GM19328 (cell line): Measurements from ENCODE around the gene GSC2.
"Not testable (repeated sequence)": the region's sequence is repeated elsewhere in the genome, so short reads cannot be mapped to it uniquely, and the experiment has no call there.

Experiments used
- ATAC-seq: cut with Tn5 transposase; IDR thresholded peaks from one replicate; pipeline ENCODE4 v1.9.1; 2021; ENCODE audit warnings: mild to moderate bottlenecking, moderate library complexity; ENCODE audit not compliant: unreplicated experiment

The GSC2 gene

DNA sequence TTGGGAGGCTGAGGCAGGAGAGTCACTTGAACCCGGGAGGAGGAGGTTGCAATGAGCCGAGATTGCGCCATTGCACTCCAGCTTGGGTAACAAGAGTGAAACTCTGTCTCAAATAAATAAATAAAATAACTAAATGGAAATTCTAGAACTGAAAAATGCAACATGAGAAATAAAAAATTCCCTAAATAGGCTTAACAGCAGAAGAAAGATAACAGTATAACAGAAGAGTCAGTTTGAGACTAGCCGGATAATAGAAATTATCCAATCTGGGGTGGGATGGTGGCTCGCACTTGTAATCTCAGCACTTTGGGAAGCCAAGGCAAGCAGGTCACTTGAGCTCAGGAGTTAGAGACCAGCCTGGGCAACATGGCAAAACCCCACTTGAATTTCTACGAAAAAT, 14.3 kb upstream of the GSC2 start:
- ATAC-seq: no peak

DNA sequence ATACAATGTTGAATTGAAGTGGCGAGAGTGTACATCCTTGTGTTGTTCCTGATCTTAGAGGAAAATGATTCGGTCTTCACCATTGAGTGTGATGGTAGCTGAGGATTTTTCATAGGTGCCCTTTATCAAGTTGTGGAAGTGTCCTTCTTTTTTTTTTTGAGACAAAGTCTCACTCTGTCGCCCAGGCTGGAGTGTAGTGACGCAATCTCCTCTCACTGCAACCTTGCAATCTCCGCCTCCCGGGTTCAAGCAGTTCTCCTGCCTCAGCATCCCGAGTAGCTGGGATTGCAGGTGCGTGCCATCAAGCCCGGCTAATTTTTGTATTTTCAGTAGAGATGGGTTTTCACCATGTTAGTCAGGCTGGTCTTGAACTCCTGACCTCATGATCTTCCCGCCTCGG, 8.6 kb upstream of the GSC2 start:
- ATAC-seq: not testable (repeated sequence)

DNA sequence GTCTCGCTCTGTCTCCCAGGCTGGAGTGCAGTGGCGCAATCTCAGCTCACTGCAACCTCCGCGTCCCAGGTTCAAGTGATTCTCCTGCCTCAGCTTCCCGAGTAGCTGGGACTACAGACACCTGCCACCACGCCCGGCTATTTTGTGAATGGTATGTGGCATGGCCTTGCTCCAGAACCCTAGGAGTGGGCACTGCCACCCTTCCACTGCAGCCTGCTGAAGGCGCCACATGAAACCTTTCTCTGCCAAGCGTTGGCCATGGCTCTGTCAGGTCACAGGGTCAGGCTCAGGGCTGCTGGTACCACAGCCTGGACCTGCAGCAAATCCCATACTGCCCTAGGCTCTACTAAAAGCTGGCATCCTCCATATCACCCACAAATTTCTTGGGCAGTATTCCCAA, 6.0 kb upstream of the GSC2 start:
- not testable (repeated sequence) for ATAC-seq

DNA sequence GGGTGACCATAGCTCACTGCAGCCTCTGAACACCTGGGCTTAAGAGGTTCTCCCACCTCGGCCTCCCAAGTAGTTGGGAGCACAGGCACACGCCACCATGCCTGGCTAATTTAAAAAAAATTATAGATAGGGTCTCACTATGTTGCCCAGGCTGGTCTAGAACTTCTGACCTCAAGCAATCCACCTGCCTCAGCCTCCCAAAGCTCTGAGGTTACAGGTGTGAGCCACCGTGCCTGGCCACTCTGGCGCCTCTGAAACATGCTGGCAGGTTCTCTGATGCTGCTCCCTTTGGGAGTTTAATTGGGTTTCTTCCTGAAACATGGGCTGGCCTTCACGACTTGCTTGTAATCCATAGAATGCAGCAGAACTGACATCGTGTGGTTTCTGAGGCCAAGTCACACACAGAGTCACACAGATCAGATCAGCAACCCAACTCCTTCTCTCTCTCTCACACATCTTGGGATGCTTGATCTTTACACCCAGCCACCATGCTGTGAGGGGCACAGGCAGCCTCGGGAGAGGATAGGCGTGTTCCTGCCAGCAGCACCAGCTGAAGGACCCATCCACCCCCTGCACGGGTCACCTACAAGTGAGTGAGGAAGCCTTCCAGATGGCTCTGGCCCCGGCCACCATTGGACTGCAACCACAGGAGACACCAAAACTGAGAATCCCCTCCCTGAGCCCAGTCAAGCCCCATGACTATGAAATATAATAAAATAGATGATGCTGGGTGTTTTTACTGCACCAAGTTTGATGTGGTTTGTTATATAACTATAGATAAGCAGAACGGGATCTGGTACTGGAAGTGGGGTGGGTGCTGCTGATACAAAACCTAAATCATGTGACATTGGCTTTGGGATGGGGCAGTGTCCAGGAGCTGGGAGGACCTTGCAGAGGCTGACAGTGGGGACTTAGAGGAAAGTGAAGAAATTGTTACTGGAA, 3.1 kb upstream of the GSC2 start:
- ATAC-seq: no peak

DNA sequence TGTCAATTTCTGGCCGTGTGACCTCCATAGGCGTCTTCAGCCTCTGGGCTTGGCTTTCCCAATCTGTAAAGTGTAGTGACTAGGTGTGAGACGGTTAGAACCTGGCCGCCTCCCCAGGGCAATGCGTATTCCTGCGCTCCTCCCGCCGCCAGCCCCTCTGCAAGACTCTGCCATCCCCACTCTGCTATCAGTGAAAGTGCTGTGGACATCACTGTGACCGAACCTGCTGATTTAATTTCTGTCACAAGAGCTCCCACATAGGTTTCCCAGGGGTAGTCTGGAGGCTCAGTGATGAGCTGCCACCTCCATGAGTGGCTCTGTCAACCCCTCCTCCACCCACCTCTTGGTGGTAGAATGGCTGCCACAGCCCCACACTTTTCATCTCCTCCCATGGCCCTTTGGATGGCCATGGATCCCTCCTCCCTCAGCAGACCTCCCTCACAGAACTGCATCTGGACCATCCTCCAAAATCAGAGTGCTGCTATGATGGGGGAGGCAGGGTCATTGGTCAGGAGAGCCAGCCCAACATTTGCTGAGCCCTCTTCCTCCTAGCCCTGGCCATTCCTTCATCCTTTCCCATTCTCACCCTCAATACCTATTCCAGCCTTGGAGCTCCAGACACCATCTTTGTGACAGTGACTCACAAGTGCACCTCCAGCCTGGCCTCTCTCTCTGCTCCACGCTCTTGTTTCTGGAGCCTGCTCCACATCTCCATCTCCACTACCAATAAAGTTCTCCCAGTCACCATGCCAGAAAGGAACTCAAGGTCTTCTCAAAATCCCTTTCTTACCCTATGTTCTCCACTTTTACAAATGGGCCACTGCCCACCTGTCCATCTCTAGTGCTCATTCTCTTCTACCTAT, 1.5 kb upstream of the GSC2 start:
- ATAC-seq: no peak

DNA sequence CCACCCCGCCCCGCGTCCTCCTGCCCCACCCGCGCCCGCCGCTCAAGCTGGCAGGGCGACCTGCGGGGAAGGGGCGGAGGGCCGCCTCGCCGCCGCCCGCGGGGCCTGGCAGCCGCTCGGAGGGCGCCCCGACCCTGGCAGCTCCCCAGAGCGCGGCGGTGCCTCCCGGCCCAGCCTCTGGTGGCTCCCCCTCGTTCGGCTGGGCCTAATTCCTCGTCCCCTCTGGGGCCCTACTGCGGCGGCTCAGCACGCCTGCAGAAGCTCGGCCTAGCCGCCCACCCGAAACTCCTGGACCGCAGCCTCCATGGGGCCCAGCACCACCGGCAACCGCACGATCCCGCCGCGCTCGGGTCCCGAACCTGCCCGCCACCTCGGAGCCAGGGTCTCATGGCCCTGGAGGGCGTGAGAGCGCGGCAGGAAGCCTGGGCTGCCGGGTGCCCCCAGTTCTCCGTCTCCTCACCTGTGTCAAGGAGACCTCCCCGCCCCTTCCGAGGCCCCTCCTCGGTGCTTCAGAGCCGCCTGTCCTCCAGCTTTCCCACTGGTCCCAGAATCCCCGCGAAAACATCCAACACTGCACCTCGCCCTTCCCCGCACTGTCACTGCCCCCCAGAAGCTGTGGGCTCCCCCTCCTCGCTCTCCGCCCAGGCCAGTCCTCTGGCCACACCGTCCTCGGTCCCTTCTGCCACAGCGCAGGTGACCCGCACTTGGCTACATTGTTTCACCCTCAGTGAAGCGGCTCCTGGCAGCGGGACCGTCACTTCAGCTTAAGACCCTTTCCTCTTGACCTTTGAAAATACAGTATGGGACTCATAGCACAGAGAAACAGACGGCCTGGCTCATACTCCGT, 613 bp upstream of the GSC2 start:
- ATAC-seq: no peak

GRCh38 chr22:19149047-19149883, 827 bp downstream of the GSC2 start:
- no peak for ATAC-seq

DNA sequence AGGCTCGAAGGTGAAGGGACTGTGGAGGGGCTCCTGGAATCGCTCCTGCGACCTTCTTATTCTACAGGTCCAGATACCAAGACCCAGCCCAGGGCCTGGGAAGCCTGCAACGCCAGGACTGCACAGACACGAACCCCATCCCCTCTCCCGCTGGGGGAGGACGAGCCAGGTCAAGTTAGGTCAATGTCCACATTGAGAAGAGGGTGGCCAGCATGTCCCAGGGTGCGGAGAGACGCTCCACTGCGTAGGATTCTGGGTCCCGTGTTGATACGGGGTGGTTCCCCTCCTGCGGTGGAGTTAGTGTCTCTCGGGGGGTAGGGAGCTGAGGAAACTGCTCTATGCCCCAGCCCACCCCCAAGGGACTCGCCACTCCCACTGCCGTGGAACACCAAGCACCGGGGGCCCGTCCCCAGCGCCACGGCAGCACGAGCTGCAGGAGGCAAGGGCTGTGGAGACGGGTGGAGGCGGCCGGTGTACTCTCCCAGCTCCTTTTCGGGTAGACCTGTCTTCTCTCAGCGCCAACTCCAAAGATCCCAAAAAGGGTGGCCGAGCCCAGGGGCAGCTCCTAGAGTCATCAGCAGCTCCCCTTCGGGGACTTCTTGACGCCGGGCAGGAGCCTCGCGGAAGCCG, 1.6 kb downstream of the GSC2 start:
- no peak for ATAC-seq

- no peak for ATAC-seq
Measured at GRCh38 chr22:19147195-19147780, 2.8 kb downstream of the GSC2 start.

DNA sequence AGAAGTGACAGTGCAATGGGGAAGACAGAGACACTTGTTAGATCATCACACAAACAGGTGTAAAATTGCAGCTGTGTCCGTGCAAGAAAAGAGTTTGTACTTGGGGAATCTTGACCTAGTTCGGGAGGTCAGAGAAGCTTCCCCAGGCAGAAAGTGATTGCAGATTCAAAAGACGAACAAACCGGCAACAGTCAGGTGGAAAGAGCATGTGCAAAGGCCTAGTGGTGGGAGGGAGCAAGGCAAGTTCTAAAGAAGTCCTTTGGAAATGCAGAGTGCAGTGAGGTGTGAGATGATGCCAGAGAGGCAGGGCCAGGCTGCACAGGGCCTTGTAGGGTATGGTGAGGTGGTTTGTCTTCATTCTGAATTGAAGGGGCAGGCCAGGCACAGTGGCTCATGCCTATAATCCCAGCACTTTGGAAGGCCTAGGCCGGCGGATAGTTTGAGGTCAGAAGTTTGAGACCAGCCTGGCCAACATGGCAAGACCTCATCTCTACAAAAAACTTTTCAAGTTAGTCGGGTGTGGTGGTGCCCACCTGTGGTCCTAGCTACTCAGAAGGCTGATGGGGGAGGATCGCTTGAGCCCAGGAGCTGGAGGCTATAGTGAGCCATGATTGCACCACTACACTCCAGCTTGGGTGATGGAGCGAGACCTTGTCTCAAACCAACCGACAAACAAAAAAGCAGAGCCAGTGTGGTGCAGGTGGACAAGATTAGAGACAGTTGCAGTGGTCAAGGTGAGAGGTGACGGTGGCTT, 3.7 kb downstream of the GSC2 start:
- ATAC-seq: no peak

- no peak for ATAC-seq
Measured at GRCh38 chr22:19143967-19144400, 6.1 kb downstream of the GSC2 start.

- ATAC-seq: no peak
Measured at GRCh38 chr22:19143212-19143611, 6.9 kb downstream of the GSC2 start.

DNA sequence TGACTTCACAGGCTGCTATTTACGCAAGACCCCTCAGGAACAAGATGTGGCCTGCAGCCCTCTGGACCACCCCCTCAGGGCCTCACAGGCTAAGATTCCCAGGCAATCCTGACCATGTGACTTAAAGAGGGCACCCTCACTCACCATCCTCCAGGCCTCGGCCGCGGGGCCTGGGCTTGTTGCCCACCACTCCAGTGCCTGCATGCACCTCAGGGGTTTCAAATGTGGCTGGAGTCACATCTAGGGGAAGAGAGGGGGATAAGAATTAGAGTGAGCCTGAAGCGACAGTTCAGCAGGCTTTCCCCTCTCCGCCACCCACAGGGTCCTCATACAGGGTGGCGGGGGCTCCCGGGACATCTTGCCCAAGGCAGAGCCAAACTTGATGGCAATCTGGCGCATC, 7.7 kb downstream of the GSC2 start:
- ATAC-seq: no peak

DNA sequence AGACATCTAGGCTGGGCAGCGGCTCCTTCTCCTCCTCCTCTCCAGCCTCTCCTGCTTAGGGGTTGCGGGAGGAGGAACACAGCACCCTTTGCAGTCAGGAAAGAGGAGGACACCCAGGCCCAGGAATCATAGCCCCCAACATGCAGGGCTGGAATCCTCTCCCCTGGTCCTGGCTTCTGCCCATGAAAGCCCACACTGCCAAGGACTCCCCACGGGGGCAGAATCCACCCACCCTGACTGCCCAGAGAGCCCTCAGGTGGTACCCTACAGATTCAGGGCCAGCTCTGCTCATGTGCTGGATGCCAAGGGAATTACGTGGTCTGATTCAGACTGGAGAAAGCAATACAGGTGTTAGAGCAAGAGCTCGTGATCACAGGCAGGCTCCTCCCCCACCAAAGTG, 10.1 kb downstream of the GSC2 start:
- ATAC-seq: no peak

- ATAC-seq: no peak
Measured at GRCh38 chr22:19139001-19139356, 11.1 kb downstream of the GSC2 start.

DNA sequence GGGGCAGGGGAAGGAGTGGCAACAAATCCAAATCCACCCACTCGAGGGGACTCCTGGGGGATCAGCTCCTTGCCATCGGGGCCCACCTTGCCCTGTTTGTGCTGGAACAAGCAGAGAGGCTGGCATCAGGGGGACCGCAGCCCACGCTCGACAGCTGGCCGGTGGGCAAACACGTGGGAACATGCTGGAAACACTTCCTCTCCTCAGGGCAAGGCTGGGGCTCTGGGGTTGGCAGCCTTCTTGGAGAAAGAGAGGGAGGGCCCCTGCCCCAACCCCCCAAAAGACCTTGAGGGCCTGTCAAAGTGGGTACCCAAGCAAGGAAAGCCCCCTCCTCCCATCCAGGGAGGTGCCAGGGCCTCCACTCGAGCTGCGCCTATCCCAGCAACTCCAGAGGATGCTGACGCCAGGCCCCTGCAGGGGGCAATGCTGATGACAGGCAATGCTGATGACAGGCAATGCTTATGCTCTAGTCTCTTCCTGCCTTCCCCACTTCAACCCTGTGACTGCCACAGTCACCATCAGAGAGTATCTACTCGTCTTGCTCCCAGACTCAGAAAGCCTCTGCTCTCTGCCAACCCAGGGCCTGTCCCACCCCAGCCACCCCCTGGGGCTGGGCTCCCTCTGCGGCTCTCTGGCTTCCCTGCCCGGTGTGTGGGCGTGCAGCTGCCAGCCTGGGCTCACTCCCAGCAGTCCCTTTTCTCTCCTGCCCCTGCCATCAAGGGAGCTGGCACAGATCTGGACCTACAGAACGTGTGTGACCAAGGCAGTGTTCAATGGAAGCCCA, 11.7 kb downstream of the GSC2 start:
- no peak for ATAC-seq

GRCh38 chr22:19137384-19138216, 12.5 kb downstream of the GSC2 start:
- ATAC-seq: no peak
